COLO829 (cell line): ENCODE data around the gene CALN1.

ENCODE experiments used
- DNase-seq: peaks from one replicate; pipeline ENCODE4 v3.0.0; 2012; ENCODE audit warnings: low spot score

Gene CALN1

DNA sequence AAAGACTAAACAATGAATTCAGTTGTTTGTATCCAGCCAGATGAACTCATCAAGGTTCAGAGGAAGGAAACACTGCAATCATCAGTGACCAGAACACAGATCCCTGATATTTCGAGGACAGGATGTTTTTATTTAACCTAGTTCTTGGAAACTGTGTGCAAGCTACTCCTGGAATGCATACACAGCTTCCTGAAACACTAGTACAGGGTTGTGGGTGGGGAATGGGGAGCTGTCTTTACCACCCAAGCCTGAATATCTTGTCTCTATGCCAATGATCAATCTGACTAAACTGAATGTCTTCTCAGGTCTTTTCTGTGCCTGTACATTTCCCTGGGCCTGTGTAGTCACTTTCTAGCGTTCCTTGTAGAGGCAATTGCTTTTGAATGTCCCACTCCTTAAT is 374.6 kb downstream of the CALN1 start:
- no peak for DNase-seq

DNA sequence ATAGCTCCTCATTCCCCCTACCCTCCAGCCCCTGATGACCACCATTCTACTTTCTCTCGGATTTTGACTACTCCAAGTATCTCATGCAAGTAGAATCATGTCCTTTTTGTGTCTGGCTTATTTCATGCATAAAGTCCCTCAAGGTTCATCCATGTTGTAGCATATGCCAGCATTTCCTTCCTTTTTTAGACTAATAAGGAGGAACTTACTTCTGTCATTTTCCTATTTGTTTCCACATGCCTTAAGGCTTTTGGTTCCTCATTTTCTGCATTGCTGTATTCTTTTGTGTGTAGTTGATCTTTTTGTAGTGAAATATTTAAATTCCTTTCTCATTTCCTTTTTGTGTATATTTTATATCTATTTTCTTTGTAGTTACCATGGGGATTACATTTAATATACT is 376.9 kb downstream of the CALN1 start:
- no peak for DNase-seq

GRCh38 chr7:72032934-72033333 is 379.2 kb downstream of the CALN1 start:
- DNase-seq, result no peak

DNA sequence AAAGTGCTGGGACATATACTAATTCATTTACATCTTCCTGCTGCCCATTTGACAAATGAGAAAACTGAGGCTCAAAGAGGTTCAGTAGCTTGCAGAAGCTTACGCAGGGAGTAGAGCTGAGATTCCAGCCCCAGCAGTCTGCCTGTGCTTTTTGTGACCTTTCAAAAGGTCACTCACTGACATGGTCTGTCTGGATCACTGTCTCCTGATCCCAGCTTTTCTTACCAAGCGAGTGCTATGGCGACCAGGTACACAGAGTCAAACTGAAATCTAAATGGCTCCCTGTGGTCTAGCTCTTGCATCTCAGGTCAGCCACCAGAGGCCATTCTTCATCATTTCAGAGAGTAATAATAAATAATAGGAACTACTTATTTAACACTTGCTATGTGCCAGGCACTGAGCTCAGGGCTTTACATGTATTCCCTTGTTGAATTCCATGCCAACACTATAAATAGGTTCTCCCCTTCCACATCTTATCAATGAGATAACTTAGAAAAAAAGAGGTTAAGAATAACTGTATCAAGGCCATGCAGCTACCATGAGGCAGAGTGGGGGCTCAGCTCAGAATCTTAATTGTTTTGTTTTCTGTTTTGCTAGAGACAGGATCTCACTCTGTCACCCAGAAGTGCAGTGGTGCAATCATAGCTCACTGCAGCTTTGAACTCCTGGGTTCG is 381.0 kb downstream of the CALN1 start:
- no peak for DNase-seq

DNA sequence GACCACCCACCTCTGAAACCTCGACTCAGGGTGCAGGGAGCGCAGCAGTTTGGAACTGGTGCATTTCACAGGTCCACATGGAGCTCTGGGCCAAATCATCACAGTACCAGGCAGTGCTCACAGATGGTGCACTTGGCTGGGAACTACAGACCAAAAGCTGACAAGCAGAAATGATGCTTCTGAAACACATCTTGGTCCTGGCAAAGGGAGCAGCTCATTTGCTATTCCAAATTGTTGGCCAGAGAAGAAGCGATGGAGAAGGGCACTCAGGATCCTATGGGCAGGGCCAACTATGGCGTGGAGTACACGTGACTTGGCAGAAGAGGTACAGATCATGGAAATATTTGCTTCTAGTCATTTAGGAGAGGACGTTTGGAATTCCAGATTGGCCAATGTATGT is 383.9 kb downstream of the CALN1 start:
- no peak for DNase-seq

GRCh38 chr7:72025381-72025960 is 386.7 kb downstream of the CALN1 start:
- no peak for DNase-seq

GRCh38 chr7:72023926-72024325 is 388.2 kb downstream of the CALN1 start:
- DNase-seq, result no peak

- DNase-seq, result no peak
Observed at GRCh38 chr7:72021716-72022115, 390.4 kb downstream of the CALN1 start.

DNA sequence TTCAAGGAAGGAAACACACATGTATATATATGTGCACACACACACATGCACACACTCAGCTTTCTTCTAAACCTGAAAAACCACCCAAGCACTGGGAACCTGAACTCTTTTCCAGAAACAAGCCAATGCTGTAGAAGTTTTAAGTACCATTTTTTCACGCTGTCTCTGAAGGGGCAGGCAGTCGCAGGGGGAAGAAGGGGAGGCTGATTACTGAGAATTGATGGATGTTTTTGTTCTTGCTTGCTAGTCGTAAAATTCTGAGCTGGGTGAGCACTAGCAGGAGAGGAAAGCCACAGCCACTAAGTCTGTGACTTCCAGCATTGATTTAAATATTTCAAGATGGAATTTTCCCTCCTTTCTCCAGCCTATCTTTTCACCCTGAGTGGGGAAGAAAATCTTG is 391.8 kb downstream of the CALN1 start:
- DNase-seq, result no peak

- no peak for DNase-seq
Observed at GRCh38 chr7:72019436-72019835, 392.7 kb downstream of the CALN1 start.

DNA sequence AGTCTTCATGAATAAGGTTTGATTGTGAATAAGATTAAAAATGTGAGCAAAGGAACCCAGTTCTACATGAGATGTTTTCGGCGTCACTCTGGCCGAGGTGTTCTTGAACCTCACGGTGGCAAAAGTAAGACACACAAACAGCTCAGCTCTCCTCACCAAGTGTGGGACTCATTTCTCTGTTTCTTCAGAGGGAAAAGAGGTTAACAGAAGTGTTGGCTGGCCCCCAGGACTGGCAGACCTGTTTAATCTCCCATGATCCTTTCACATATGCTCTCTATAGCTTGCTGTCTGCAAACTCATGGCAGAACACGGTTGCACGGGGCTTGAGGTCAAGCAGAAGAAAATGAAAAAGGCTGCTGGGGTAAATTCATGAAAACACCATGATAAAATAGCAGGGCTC is 394.4 kb downstream of the CALN1 start:
- no peak for DNase-seq

- DNase-seq, result no peak
Observed at GRCh38 chr7:72016574-72016973, 395.6 kb downstream of the CALN1 start.

DNA sequence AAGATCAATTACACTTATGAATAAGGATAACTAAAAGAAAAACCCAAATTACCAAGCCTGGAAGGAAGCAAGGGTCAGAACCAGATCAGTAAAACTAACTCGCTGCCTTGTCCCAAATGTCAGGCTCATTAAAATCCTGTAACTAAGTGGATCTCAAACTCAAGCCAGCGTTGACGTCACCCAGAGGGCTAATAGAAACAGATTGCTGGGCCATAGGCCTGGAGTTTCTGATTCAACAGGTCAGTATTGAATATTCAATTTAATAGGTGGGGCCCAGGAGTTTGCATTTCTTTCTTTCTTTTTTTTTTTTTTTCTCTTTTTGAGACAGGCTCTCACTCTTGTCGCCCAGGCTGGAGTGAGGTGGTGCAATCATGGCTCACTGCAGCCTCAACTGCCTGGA is 397.0 kb downstream of the CALN1 start:
- DNase-seq, result no peak

DNA sequence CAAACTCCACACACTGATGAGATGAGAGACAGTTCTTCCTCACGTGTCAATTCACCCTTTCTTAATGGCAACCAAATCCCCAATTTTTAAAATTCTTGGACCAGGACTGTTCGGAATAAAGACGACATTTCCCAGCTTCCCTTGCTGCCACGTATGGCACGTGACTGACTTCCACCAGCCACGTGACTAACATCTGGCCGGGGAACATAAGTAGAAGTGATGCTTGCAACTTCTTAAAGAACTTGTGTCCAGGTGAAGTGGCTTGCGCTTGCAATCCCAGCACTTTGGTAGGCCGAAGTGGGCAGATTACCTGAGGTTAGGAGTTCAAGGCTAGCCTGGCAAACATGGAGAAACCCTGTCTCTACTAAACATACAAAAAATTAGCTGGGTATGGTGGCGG is 405.1 kb downstream of the CALN1 start:
- DNase-seq, result no peak

DNA sequence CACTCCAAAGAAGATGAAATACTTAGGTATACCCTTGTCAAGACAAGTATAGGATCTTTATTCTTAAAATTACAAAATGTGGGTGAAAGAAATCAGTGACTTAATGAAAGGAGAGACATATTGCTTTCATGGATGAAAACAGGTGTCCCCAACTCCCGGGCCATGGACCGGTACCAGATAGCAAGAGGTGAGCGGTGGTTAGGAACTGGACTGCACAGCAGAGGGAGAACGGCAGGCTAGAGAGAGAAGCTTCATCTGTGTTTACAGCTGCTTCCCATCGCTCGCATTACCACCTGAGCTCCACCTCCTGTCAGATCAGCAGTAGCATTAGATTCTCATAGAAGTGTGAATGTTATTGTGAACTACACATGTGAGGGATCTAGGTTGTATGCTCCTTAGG is 408.9 kb downstream of the CALN1 start:
- no peak for DNase-seq

- DNase-seq, result no peak
Observed at GRCh38 chr7:71996141-71996540, 416.0 kb downstream of the CALN1 start.

- no peak for DNase-seq
Observed at GRCh38 chr7:71995111-71995510, 417.0 kb downstream of the CALN1 start.

DNA sequence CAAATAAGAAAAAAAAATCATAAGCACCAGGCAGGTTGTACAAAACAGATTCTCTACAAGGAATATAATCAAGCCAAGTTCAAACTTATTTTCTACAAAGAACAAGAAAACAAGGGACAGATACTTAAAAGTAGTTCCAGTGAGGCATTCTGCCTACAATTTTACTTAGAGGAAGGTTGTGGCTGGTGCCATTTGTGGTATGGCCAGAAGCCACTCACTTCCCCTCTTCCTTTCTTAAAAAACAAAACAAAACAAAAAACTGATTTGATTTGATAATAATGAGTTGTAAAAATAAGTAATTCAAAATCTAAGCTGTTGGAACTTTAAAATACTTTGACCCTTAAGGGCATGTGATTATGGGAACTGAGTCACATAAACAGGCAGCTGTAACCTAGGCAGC is 420.6 kb downstream of the CALN1 start:
- no peak for DNase-seq

DNA sequence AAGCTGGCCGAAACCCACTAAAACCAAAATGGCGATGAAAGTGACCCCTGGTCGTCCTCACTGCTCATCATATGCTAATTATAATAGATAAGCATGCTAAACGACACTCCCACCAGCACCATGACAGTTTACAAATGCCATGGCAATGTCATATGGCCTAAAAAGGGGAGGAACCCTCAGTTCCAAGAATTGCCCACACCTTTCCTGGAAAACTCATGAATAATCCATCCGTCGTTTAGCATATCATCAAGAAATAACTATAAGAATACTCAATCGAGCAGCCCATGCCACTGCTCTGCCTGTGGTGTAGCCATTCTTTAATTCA is 422.0 kb downstream of the CALN1 start:
- DNase-seq, result no peak

- DNase-seq, result no peak
Observed at GRCh38 chr7:71988201-71988600, 423.9 kb downstream of the CALN1 start.

- DNase-seq, result no peak
Observed at GRCh38 chr7:71987200-71987767, 424.9 kb downstream of the CALN1 start.

DNA sequence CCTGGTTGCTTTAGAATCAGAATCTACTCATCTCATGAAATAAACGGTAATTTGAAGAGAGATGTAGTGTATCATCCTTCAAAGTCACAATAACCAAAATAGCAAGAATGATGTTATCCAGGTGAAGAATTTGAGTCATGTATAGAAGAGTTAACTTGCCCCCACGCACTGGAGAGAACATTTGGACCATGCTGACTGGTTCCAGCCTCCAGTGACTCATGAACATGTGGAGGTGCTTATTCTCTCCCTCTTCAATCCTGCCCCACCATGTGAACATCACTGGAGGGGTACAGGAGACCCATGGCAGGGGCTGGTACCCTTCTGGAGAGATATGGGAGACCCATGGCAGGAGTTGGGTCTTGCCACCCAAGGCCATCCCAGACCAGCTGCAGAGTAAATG is 427.8 kb downstream of the CALN1 start:
- no peak for DNase-seq

DNA sequence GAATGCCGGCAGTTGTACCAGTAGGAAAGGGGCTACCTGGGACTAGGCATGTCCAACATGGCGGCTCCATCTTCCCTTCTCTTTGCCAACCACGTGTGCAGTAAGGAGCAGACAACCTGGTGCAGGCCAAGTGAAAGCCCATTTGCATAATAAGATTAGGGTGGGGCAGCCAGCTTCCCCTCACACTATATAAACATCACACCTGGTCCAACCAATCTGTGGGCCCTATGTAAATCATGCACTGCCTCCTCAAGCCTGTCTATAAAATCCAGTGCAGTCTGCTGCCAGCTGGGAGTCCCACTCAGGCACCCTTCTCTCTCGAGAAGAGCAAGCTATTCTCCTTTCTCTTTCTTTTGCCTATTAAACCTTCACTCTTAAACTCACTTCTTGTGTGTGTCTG is 429.3 kb downstream of the CALN1 start:
- DNase-seq, result no peak

GRCh38 chr7:71976645-71977044 is 435.5 kb downstream of the CALN1 start:
- DNase-seq, result no peak
